Heart right ventricle (tissue), 16 donors: ENCODE results near the gene ABRACL. TPM values are rescaled to one million over a fixed set of nuclear protein-coding genes. Genes with fewer than 3 reads are reported as not detected.

Source experiments
- ATAC-seq, 8 donors: fragments of 200-7000 bp; cut with Tn5 transposase; one replicate each; pipeline ENCODE4 v1.9.1; 2020; ENCODE audit warnings: mild to moderate bottlenecking in 8 of 8, moderate library complexity in 8 of 8, moderate number of reproducible peaks in 1 of 8
- DNase-seq, 2 donors: peaks; one replicate each; pipeline ENCODE4 v3.0.0-alpha.2; 2020
- H3K27ac ChIP-seq, 10 donors: fragments of 200-600 bp; sonication (generic) in 2 of 10; one replicate each; pipeline versions ENCODE4 v1.5.0 to v1.8.0; 2020 to 2022; ENCODE audit warnings: mild to moderate bottlenecking in 3 of 10
- H3K27me3 ChIP-seq, 7 donors: fragments of 200-600 bp; one replicate each; pipeline ENCODE4 v1.8.0; 2021 to 2022; ENCODE audit warnings: mild to moderate bottlenecking in 2 of 7
- H3K36me3 ChIP-seq, 9 donors: fragments of 200-600 bp; sonication (generic) in 1 of 9; one replicate each; pipeline versions ENCODE4 v1.5.0 to v1.8.0; 2020 to 2022; ENCODE audit warnings: mild to moderate bottlenecking in 2 of 9
- H3K4me1 ChIP-seq, 9 donors: fragments of 200-600 bp; sonication (generic) in 1 of 9; one replicate each; pipeline versions ENCODE4 v1.5.0 to v1.8.0; 2020 to 2022; ENCODE audit warnings: mild to moderate bottlenecking in 4 of 9
- H3K4me3 ChIP-seq, 10 donors: fragments of 200-600 bp; sonication (generic) in 2 of 10; one replicate each; pipeline versions ENCODE4 v1.5.0 to v1.8.0; 2020 to 2022; ENCODE audit warnings: mild to moderate bottlenecking in 7 of 10, moderate library complexity in 2 of 10
- H3K9me3 ChIP-seq, 11 donors: fragments of 200-600 bp in 10 of 11; sonication (generic) in 2 of 11; one replicate each; pipeline versions ENCODE4 v1.5.0 to v1.8.0; 2013 to 2022; ENCODE audit warnings: mild to moderate bottlenecking in 2 of 11, control low read depth in 1 of 11, moderate library complexity in 1 of 11
- CTCF ChIP-seq, 9 donors: fragments of 200-600 bp; sonication (generic) in 2 of 9; IDR thresholded peaks; one replicate each; pipeline versions ENCODE4 v1.5.0 to v1.8.0; 2021 to 2022; ENCODE audit warnings: antibody characterized with exemption in 9 of 9, mild to moderate bottlenecking in 5 of 9, moderate library complexity in 1 of 9
- WGBS, 2 donors: extraction: QIAGEN DNeasy Blood & Tissue Kit; methylation state at CpG; one replicate each; pipeline ENCODE4 v1.1.7; 2013; ENCODE audit warnings: inconsistent platforms in 1 of 2; 5-methylcytosine and 5-hydroxymethylcytosine counted together
- intact Hi-C, 10 donors: fragments of 100-400 bp; cut with DNase I; formaldehyde crosslinking; loops; one replicate each; pipeline versions ENCODE4 v1.11.1 to v1.14.2; 2022
- polyA plus RNA-seq, 2 donors: library from polyadenylated mRNA; stranded (reverse); fragments of 200-250 nt; gene quantifications; one replicate each; pipeline ENCODE4 v1.2.3, GENCODE V29; 2013
- total RNA-seq, 10 donors: library from RNA; stranded (reverse); fragmentation: NEBNext Ultra II Directional in 3 of 10; extraction: Animal tissue kit (Norgen Biotek cat#: 25700) in 3 of 10; gene quantifications; one replicate each; pipeline versions ENCODE4 v1.2.1 to v1.2.4, GENCODE V29; 2021 to 2023
- donor health status: Arrhythmogenic right ventricular cardiomyopathy.
- donor health status: ischemic (EF 13 %, LVEDD 7.1; RV severe dilation, severe dysfunction).
- donor health status: healthy with polysubstance abuse.
- donor health status: DM: no; HTN: yes; CAD: no.
- donor health status: DM: no; HTN: no; CAD: no.
- donor health status: ischemic (EF 25% LVEDD 6.9; RV normal size, moderate dysfunction).
- donor health status: ischemic (EF 25% LVEDD 5.7; RV mildly dilated, moderate dysfunction).
- donor health status: healthy.
- donor health status: DM: yes; HTN: yes; CAD: no.
- donor health status: Ischemic cardiomyopathy.
- donor health status: ischemic (EF 35%, LVEDD 5.7; RV mildly dilated, moderate dysfunction).
- donor health status: nonischemic (EF 11% LVEDD 7.7; RV severe dilation, severe dysfunction).
- donor health status: DM: yes; HTN: yes; CAD: no.
- donor health status: PGD.
- donor health status: ischemic (EF 29% LVEDD 5.4; RV normal size, mild dysfunction).
- donor health status: nonischemic (EF 23%, LVEDD 6.1; RV moderate dilation, normal function).

ABRACL gene
- total and polyA plus RNA-seq, 12 donors = 2.6 to 20.8 (median 5.6) TPM

- H3K27ac ChIP-seq = peak overlapping the region in 1 of 10 donors; percentile 8
- H3K4me3 ChIP-seq = no peak overlapping the region
- peaks cover 0 to 6% (median 0%) of the 10 kb centered on the region in 9 donors for H3K4me1 ChIP-seq
- WGBS, 2 donors = 19 to 36% methylated on average over 2 of the region's 2 CpGs
- no peaks in the 10 kb centered on the region for H3K27me3 ChIP-seq
- no peaks in the 10 kb centered on the region for H3K36me3 ChIP-seq
- intact Hi-C loops = no loop called here
- peak in 7 of 8 donors; percentile 51 to 87 (median 67) for ATAC-seq
- DNase-seq = no peak
- no peaks in the 10 kb centered on the region for H3K9me3 ChIP-seq
- no peak for TF ChIP-seq CTCF (IDR thresholded peaks at IDR 0.05)
Measured at GRCh38 chr6:139066080-139066479, 37.5 kb downstream of the ABRACL start.

DNA sequence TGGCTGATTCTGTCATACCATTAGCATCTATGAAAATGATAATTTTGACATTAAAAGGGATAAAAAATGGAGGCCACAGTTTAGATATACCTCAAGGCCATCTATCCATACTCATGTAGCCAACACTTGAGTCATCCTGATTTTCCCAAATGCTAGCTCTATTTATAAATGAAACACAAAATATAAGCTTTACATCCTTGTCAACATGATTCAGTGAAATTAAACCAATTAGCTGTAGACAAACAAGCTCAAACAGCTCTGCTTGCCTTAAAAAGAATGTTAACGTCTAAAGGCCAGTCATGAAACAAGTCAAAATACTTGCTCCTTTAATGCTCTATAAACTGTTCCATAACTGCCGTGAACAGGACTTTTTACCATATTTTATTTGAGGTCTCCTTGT, 40.3 kb downstream of the ABRACL start:
- Histone ChIP-seq H3K27ac (no peak overlapping the region), H3K27me3 (no peaks in the 10 kb centered on the region), H3K4me1 (peaks cover 0 to 6% (median 0%) of the 10 kb centered on the region in 9 donors), H3K4me3 (no peak overlapping the region), H3K9me3 (no peaks in the 10 kb centered on the region), H3K36me3 (no peaks in the 10 kb centered on the region)
- TF ChIP-seq CTCF (IDR thresholded peaks at IDR 0.05) = no peak
- no peak for DNase-seq
- WGBS, 2 donors = 85 to 89% methylated on average over 2 of the region's 2 CpGs
- intact Hi-C loops = no loop called here
- no peak for ATAC-seq

- ATAC-seq = no peak
Measured at GRCh38 chr6:139073118-139073517, 44.6 kb downstream of the ABRACL start.

DNA sequence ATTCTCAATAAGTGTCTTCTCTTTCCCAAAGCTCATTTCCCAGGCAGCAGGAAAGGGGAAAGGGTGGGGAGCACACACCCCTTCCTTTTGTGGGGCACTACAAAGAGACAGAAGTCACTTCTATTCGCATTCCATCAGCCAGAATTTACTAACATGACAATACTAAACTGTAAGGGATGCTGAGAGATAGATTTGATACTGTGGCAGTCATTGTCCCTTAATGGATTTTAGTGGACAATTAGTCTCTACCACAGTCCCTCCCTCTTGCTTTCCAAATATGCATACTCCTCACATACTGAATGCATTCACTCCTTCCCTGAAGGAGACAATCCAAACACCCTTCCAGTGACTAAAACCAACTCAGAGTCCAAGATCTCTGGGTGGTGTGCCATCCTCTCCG, 50.5 kb downstream of the ABRACL start:
- no peak for TF ChIP-seq CTCF (IDR thresholded peaks at IDR 0.05)
- ATAC-seq (no peak), DNase-seq (no peak)
- intact Hi-C loops = no loop called here
- no peak overlapping the region for H3K4me3 ChIP-seq
- H3K27ac ChIP-seq = no peak overlapping the region
- no peaks in the 10 kb centered on the region for H3K36me3 ChIP-seq
- WGBS, 2 donors = 79 to 89% methylated on average over 2 of the region's 2 CpGs
- H3K9me3 ChIP-seq = no peaks in the 10 kb centered on the region
- H3K4me1 ChIP-seq = peaks cover 0 to 7% (median 0%) of the 10 kb centered on the region in 9 donors
- no peaks in the 10 kb centered on the region for H3K27me3 ChIP-seq

More at GRCh38 chr6:139073118-139073517, 44.6 kb downstream of the ABRACL start:
- no peaks in the 10 kb centered on the region for H3K9me3 ChIP-seq
- H3K36me3 ChIP-seq = no peaks in the 10 kb centered on the region
- no peaks in the 10 kb centered on the region for H3K4me1 ChIP-seq
- no peak overlapping the region for H3K4me3 ChIP-seq
- H3K27ac ChIP-seq = no peak overlapping the region
- H3K27me3 ChIP-seq = no peaks in the 10 kb centered on the region
- intact Hi-C loops = no loop called here
- no peak for TF ChIP-seq CTCF (IDR thresholded peaks at IDR 0.05)
- DNase-seq = no peak
- WGBS, 2 donors = 81 to 85% methylated on average over 2 of the region's 2 CpGs
